Gastroesophageal sphincter (tissue), 3 donors: Measurements from ENCODE around the gene OBSL1.

Experiments
- CTCF ChIP-seq, 4 experiments: fragments of 200-600 bp in 2 of 4; fragments of 450-650 bp in 2 of 4; sonication (generic) in 1 of 4; IDR thresholded peaks; one replicate each; pipeline ENCODE4 v1.5.1; 2017 to 2019; ENCODE audit warnings: antibody characterized with exemption in 4 of 4, mild to moderate bottlenecking in 2 of 4, moderate library complexity in 2 of 4
- POLR2A ChIP-seq, 2 donors: fragments of 450-650 bp; IDR thresholded peaks; one replicate each; pipeline ENCODE4 v1.6.1; 2017; ENCODE audit warnings: antibody characterized with exemption in 2 of 2, mild to moderate bottlenecking in 2 of 2, moderate library complexity in 1 of 2

GRCh38 chr2:219510512-219511135, 60.7 kb downstream of the OBSL1 start:
- TF ChIP-seq CTCF (IDR thresholded peaks at IDR 0.05): no peak
- no peak for TF ChIP-seq POLR2A (IDR thresholded peaks at IDR 0.05)
